Smooth muscle cell (in vitro differentiated cells): Measurements from ENCODE around the gene MLH3. TPM values are rescaled to one million over a fixed set of nuclear protein-coding genes. Genes with fewer than 3 reads are reported as not detected.

Experiments used
- DNase-seq: peaks from one replicate; lab custom pipeline; 2025; ENCODE audit not compliant: unreplicated experiment; lab: John Stamatoyannopoulos, UW
- H2AFZ ChIP-seq: fragments of 200-600 bp; sonication (generic); 2 replicates; pipeline ENCODE4 v1.6.0; 2016; ENCODE audit warnings: antibody characterized with exemption, low read depth, mild to moderate bottlenecking
- H3F3A ChIP-seq: fragments of 200-600 bp; sonication (generic); 2 replicates; pipeline ENCODE4 v1.6.0; 2017; ENCODE audit warnings: antibody characterized with exemption, low read depth
- H3K27ac ChIP-seq: fragments of 200-600 bp; sonication (generic); 2 replicates; pipeline ENCODE4 v1.5.1; 2016; ENCODE audit warnings: low read depth, mild to moderate bottlenecking
- H3K27me3 ChIP-seq: fragments of 200-600 bp; sonication (generic); 2 replicates; pipeline ENCODE4 v1.6.1; 2016; ENCODE audit warnings: low read depth, mild to moderate bottlenecking
- H3K36me3 ChIP-seq: fragments of 200-600 bp; sonication (generic); 2 replicates; pipeline ENCODE4 v1.5.1; 2016; ENCODE audit warnings: low read depth
- H3K4me1 ChIP-seq: fragments of 200-600 bp; sonication (generic); 2 replicates; pipeline ENCODE4 v1.5.1; 2016; ENCODE audit warnings: low read depth
- H3K4me2 ChIP-seq: fragments of 200-600 bp; sonication (generic); 2 replicates; pipeline ENCODE4 v1.6.0; 2016; ENCODE audit warnings: mild to moderate bottlenecking
- H3K4me3 ChIP-seq: fragments of 200-600 bp; sonication (generic); 2 replicates; pipeline ENCODE4 v1.5.1; 2016; ENCODE audit warnings: mild to moderate bottlenecking
- H3K79me2 ChIP-seq: fragments of 200-600 bp; sonication (generic); 2 replicates; pipeline ENCODE4 v1.6.0; 2016; ENCODE audit warnings: low read depth, mild to moderate bottlenecking
- H3K9ac ChIP-seq: fragments of 200-600 bp; sonication (generic); 2 replicates; pipeline ENCODE4 v1.6.0; 2016; ENCODE audit warnings: low read depth
- H3K9me3 ChIP-seq: fragments of 200-600 bp; sonication (generic); replicated peaks from 2 replicates; pipeline ENCODE4 v1.5.1; 2016; ENCODE audit warnings: low read depth
- H4K20me1 ChIP-seq: fragments of 200-600 bp; sonication (generic); 2 replicates; pipeline ENCODE4 v1.6.0; 2016; ENCODE audit warnings: low read depth
- CTCF ChIP-seq: fragments of 200-600 bp; sonication (generic); IDR thresholded peaks from 2 replicates; pipeline ENCODE4 v1.5.1; 2017; ENCODE audit warnings: borderline replicate concordance, mild to moderate bottlenecking, antibody characterized with exemption; ENCODE audit not compliant: insufficient read depth, poor library complexity, severe bottlenecking
- WGBS: methylation state at CpG from one replicate; pipeline ENCODE4 v1.1.7; 2016; ENCODE audit warnings: low lambda C conversion rate; 5-methylcytosine and 5-hydroxymethylcytosine counted together
- polyA plus RNA-seq: library from polyadenylated mRNA; unstranded; fragments of >200 nt; fragmentation: Nextera tagmentation; extraction: Ambion mirVana; gene quantifications from 2 replicates; pipeline ENCODE4 v1.2.1, GENCODE V29; 2016
- total RNA-seq: library from RNA; depleted of rRNA; stranded (reverse); fragments of >200 nt; gene quantifications from 2 replicates; pipeline ENCODE4 v1.2.3, GENCODE V29; 2014

MLH3 gene
- total and polyA plus RNA-seq, 2 experiments from 2014 or later = 9.6 to 18.9 TPM

DNA sequence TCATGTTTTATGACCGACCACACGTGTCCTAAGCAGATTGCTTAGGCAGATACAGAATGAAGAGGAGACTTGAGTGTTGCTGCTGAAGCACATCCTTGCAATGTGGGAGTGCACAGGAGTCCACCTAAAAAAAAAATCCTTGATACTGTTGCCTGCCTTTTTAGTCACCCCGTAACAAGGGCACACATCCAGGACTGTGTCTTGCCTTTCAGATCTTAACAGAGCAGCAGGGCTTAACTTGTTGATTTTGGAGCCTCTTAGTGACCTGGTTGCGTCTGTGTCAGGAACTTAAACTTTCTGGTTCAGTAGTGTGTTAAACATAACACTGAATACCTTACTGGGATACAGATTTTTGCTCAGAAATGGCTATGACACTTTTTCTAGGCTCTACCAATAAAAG lies 42.1 kb downstream of the MLH3 start:
- no peak overlapping the region for H2AFZ ChIP-seq
- H3K4me1 ChIP-seq = peaks cover under 1% of the 10 kb centered on the region
- H3K4me3 ChIP-seq = no peak overlapping the region
- H3K36me3 ChIP-seq = no peaks in the 10 kb centered on the region
- no peaks in the 10 kb centered on the region for H3K9me3 ChIP-seq
- no peak overlapping the region for H3K27ac ChIP-seq
- H3F3A ChIP-seq = peaks cover 27% of the 10 kb centered on the region
- H3K27me3 ChIP-seq = no peaks in the 10 kb centered on the region
- H4K20me1 ChIP-seq = no peaks in the 10 kb centered on the region
- no peak for DNase-seq
- no peak overlapping the region for H3K4me2 ChIP-seq
- H3K79me2 ChIP-seq = peaks cover 3% of the 10 kb centered on the region
- 93% methylated on average over 4 of the region's 4 CpGs for WGBS
- TF ChIP-seq CTCF = no peak
- no peak overlapping the region for H3K9ac ChIP-seq

DNA sequence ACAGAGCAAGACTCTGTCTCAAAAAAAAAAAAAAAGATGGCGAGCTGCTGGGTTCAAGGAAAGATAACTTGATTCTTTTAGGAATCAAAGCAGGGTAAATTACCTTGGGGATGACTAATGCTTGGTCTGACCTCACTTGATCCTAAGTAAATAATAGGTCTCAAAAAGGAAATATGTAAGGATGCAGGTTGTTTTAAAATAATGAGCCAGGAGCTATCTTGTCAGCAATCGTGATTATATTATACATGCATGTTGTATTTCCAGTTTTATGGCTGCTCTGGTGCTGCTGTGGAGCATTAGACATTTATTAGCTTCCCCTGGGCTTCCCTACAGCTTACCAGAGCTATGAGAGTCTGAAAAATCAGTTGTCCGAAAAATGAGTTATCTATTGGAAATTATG lies 45.9 kb downstream of the MLH3 start:
- Histone ChIP-seq H3K79me2 (peaks cover 15% of the 10 kb centered on the region), H3K9ac (no peak overlapping the region), H3K4me3 (no peak overlapping the region), H3K36me3 (no peaks in the 10 kb centered on the region), H2AFZ (no peak overlapping the region), H3K4me2 (no peak overlapping the region), H3K9me3 (no peaks in the 10 kb centered on the region), H3K27ac (no peak overlapping the region), H3K27me3 (no peaks in the 10 kb centered on the region), H3F3A (peaks cover 7% of the 10 kb centered on the region), H4K20me1 (no peaks in the 10 kb centered on the region), H3K4me1 (peaks cover 15% of the 10 kb centered on the region)
- DNase-seq = no peak
- TF ChIP-seq CTCF = no peak
- 92% methylated on average over 3 of the region's 3 CpGs for WGBS

- no peaks in the 10 kb centered on the region for H3F3A ChIP-seq
- peak overlapping the region; percentile 94 for H3K27ac ChIP-seq
- no peaks in the 10 kb centered on the region for H3K27me3 ChIP-seq
- no peak for DNase-seq
- no peaks in the 10 kb centered on the region for H3K9me3 ChIP-seq
- H3K36me3 ChIP-seq = no peaks in the 10 kb centered on the region
- no peaks in the 10 kb centered on the region for H4K20me1 ChIP-seq
- peak overlapping the region; percentile 60 for H3K4me3 ChIP-seq
- peak overlapping the region; percentile 71 for H2AFZ ChIP-seq
- no peak for TF ChIP-seq CTCF
- peak overlapping the region; percentile 57 for H3K9ac ChIP-seq
- 15% methylated on average over 18 of the region's 18 CpGs for WGBS
- H3K4me1 ChIP-seq = peaks cover 15% of the 10 kb centered on the region
- H3K4me2 ChIP-seq = peak overlapping the region; percentile 91
- H3K79me2 ChIP-seq = peaks cover 15% of the 10 kb centered on the region
Measured at GRCh38 chr14:75003250-75004027, 47.8 kb downstream of the MLH3 start.
